SK-N-SH (cell line): ENCODE results near the gene PAGE2B. TPM values are rescaled to one million over a fixed set of nuclear protein-coding genes. Genes with fewer than 3 reads are reported as not detected.

ENCODE experiments used
- CTCF ChIA-PET: fragments of 300-600, 350-600 bp; formaldehyde crosslinking; extraction: SDS; loops from one replicate; lab custom pipeline; 2021; lab: Yijun Ruan, JAX
- POLR2A ChIA-PET: fragments of 350-600 bp; sonication (Branson Sonifier 250); formaldehyde crosslinking; extraction: SDS; loops from one replicate; lab custom pipeline; 2020; ENCODE audit warnings: antibody characterized with exemption, inconsistent platforms; lab: Yijun Ruan, JAX
- DNase-seq: peaks from one replicate; pipeline ENCODE4 v3.0.0; 2012
- H2AFZ ChIP-seq: fragments of 200-600 bp; sonication (generic); 2 replicates; pipeline ENCODE4 v1.8.1; 2016; ENCODE audit warnings: antibody characterized with exemption, mild to moderate bottlenecking, low read depth
- H3F3A ChIP-seq: fragments of 200-600 bp; sonication (generic); replicated peaks from 2 replicates; pipeline ENCODE3; 2016; ENCODE audit warnings: antibody characterized with exemption, mild to moderate bottlenecking; ENCODE audit not compliant: insufficient read depth
- H3K27ac ChIP-seq, 2 experiments: fragments of 200-500 bp in 1 of 2; fragments of 200-600 bp in 1 of 2; sonication (Bioruptor generic) in 1 of 2; sonication (generic), shearing (Covaris generic) in 1 of 2; 2 replicates each; pipeline versions ENCODE4 v1.5.1 to v1.6.1; 2014 to 2016; ENCODE audit warnings: low read depth in 2 of 2, inconsistent platforms in 1 of 2, low read length in 1 of 2, mild to moderate bottlenecking in 1 of 2, mixed read lengths in 1 of 2
- H3K27me3 ChIP-seq: fragments of 200-600 bp; sonication (generic), shearing (Covaris generic); 2 replicates; pipeline ENCODE4 v1.6.1; 2016; ENCODE audit warnings: mixed run types; ENCODE audit not compliant: insufficient read depth
- H3K36me3 ChIP-seq, 2 experiments: fragments of 200-500 bp in 1 of 2; fragments of 200-600 bp in 1 of 2; sonication (Bioruptor generic) in 1 of 2; sonication (generic) in 1 of 2; replicated peaks in 1 of 2; 2 replicates each; pipeline versions ENCODE3 to v1.5.1; 2014 to 2016; ENCODE audit warnings: low read length in 1 of 2, mild to moderate bottlenecking in 1 of 2; ENCODE audit not compliant: insufficient read depth in 2 of 2, control insufficient read depth in 1 of 2
- H3K4me1 ChIP-seq, 2 experiments: fragments of 200-500 bp in 1 of 2; fragments of 200-600 bp in 1 of 2; sonication (Bioruptor generic) in 1 of 2; sonication (generic), shearing (Covaris generic) in 1 of 2; 2 replicates each; pipeline versions ENCODE4 v1.5.1 to v1.6.1; 2014 to 2016; ENCODE audit warnings: low read depth in 1 of 2, low read length in 1 of 2, mixed run types in 1 of 2; ENCODE audit not compliant: insufficient read depth in 2 of 2, control insufficient read depth in 1 of 2
- H3K4me2 ChIP-seq: fragments of 200-600 bp; sonication (generic), shearing (Covaris generic); 2 replicates; pipeline ENCODE4 v1.6.1; 2017; ENCODE audit warnings: mixed run types
- H3K4me3 ChIP-seq, 2 experiments: fragments of 200-500 bp in 1 of 2; fragments of 200-600 bp in 1 of 2; sonication (Bioruptor generic) in 1 of 2; sonication (generic), shearing (Covaris generic) in 1 of 2; 2 replicates each; pipeline versions ENCODE4 v1.5.1 to v1.8.1; 2014 to 2016; ENCODE audit warnings: low read depth in 2 of 2, inconsistent platforms in 1 of 2, low read length in 1 of 2, mild to moderate bottlenecking in 1 of 2, mixed read lengths in 1 of 2, moderate library complexity in 1 of 2
- H3K79me2 ChIP-seq: fragments of 200-600 bp; sonication (generic); 2 replicates; pipeline ENCODE4 v1.8.1; 2017; ENCODE audit warnings: mild to moderate bottlenecking; ENCODE audit not compliant: insufficient read depth
- H3K9ac ChIP-seq: fragments of 200-600 bp; sonication (generic); 2 replicates; pipeline ENCODE4 v1.6.1; 2017; ENCODE audit warnings: mixed run types
- H3K9me2 ChIP-seq: fragments of 200-600 bp; sonication (generic); 2 replicates; pipeline ENCODE4 v1.6.1; 2017; ENCODE audit warnings: mixed run types
- H3K9me3 ChIP-seq: fragments of 200-600 bp; sonication (generic); 2 replicates; pipeline ENCODE4 v1.6.1; 2017; ENCODE audit warnings: mixed run types, mild to moderate bottlenecking, moderate library complexity
- H4K20me1 ChIP-seq: fragments of 200-600 bp; sonication (generic); 2 replicates; pipeline ENCODE4 v1.6.1; 2017; ENCODE audit warnings: mild to moderate bottlenecking, mixed run types; ENCODE audit not compliant: insufficient read depth
- ELF1 ChIP-seq: IDR thresholded peaks from 2 replicates; pipeline ENCODE4 v1.4.0; 2012
- EZH2phosphoT487 ChIP-seq: fragments of 200-600 bp; sonication (generic); IDR thresholded peaks from 2 replicates; pipeline ENCODE4 v1.6.1; 2017; ENCODE audit warnings: low read depth, mixed run types, mild to moderate bottlenecking, antibody characterized with exemption, moderate library complexity, borderline replicate concordance
- IRF3 ChIP-seq: fragments of 150-350 bp; IDR thresholded peaks from 2 replicates; pipeline ENCODE4 v1.6.1; 2016; ENCODE audit warnings: mild to moderate bottlenecking, low read depth, low read length
- JUND ChIP-seq: IDR thresholded peaks from 2 replicates; pipeline ENCODE4 v1.4.0; 2012
- MEF2A ChIP-seq: IDR thresholded peaks from 2 replicates; pipeline ENCODE4 v1.4.0; 2012; ENCODE audit warnings: low read depth, borderline replicate concordance
- MXI1 ChIP-seq: IDR thresholded peaks from 2 replicates; pipeline ENCODE4 v1.6.1; 2012; ENCODE audit warnings: mild to moderate bottlenecking, low read depth, low read length, improper control_type of control experiment
- NRF1 ChIP-seq: IDR thresholded peaks from 2 replicates; pipeline ENCODE4 v1.6.1; 2012; ENCODE audit warnings: low read depth, mild to moderate bottlenecking, low read length
- RAD21 ChIP-seq: IDR thresholded peaks from 2 replicates; pipeline ENCODE4 v1.6.1; 2012; ENCODE audit warnings: mild to moderate bottlenecking, low read length
- RXRA ChIP-seq: IDR thresholded peaks from 2 replicates; pipeline ENCODE4 v1.4.0; 2012; ENCODE audit warnings: low read depth, mild to moderate bottlenecking, borderline replicate concordance
- SMC3 ChIP-seq: IDR thresholded peaks from 2 replicates; pipeline ENCODE4 v1.6.1; 2012; ENCODE audit warnings: low read depth, low read length, improper control_type of control experiment
- TEAD4 ChIP-seq: IDR thresholded peaks from 2 replicates; pipeline ENCODE4 v1.4.0; 2012; ENCODE audit warnings: mild to moderate bottlenecking, borderline replicate concordance; ENCODE audit not compliant: insufficient read depth
- USF1 ChIP-seq: IDR thresholded peaks from 2 replicates; pipeline ENCODE4 v1.4.0; 2012; ENCODE audit warnings: low read depth, borderline replicate concordance
- USF2 ChIP-seq: fragments of 150-350 bp; IDR thresholded peaks from 2 replicates; pipeline ENCODE4 v1.6.1; 2017; ENCODE audit warnings: antibody characterized with exemption, low read length, low read depth, borderline replicate concordance
- YY1 ChIP-seq: IDR thresholded peaks from 2 replicates; pipeline ENCODE4 v1.4.0; 2012; ENCODE audit warnings: low read depth, mild to moderate bottlenecking
- WGBS: methylation state at CpG from one replicate; pipeline ENCODE4 v1.1.6; 2017; ENCODE audit warnings: low lambda C conversion rate; 5-methylcytosine and 5-hydroxymethylcytosine counted together
- polyA plus RNA-seq, 3 experiments: library from polyadenylated mRNA; depleted of rRNA; stranded (reverse); fragments of >200 nt; gene quantifications; 2 replicates each; pipeline ENCODE4 v1.2.3, GENCODE V29; 2012

The PAGE2B gene
- polyA plus RNA-seq, 1 of the 3 experiments (the other 2 are of a cell fraction), result 0.31 TPM

- ChIA-PET POLR2A (no interaction called here), CTCF (no interaction called here)
- Histone ChIP-seq H3K36me3 (no peaks in the 10 kb centered on the region), H3K9ac (no peak overlapping the region), H4K20me1 (no peaks in the 10 kb centered on the region), H3K4me1 (peaks cover 0 to 10% of the 10 kb centered on the region in 2 experiments; a peak in 1 of 4 replicates), H3K9me2 (no peaks in the 10 kb centered on the region), H3K4me3 (no peak overlapping the region), H3K27ac (no peak overlapping the region), H3K9me3 (no peaks in the 10 kb centered on the region), H2AFZ (no peak overlapping the region), H3K27me3 (peaks cover 25% of the 10 kb centered on the region), H3K4me2 (no peak overlapping the region), H3K79me2 (no peaks in the 10 kb centered on the region), H3F3A (no peaks in the 10 kb centered on the region)
- DNase-seq, result no peak
- 33% methylated on average over 3 of the region's 3 CpGs for WGBS
- TF ChIP-seq NRF1, result no peak
- no peak for TF ChIP-seq RXRA
- TF ChIP-seq TEAD4, result no peak
- no peak for TF ChIP-seq MXI1
- no peak for TF ChIP-seq USF1
- no peak for TF ChIP-seq IRF3
- TF ChIP-seq RAD21, result no peak
Measured at GRCh38 chrX:55118574-55118973, 43.7 kb downstream of the PAGE2B start.

- H3F3A ChIP-seq, result no peaks in the 10 kb centered on the region
- no peak overlapping the region for H2AFZ ChIP-seq
Measured at GRCh38 chrX:55119271-55119670, 44.4 kb downstream of the PAGE2B start.

More at GRCh38 chrX:55119271-55119670, 44.4 kb downstream of the PAGE2B start:
- no peak overlapping the region for H3K4me2 ChIP-seq
- POLR2A ChIA-PET, result no interaction called here
- H3K9me3 ChIP-seq, result no peaks in the 10 kb centered on the region
- no peaks in the 10 kb centered on the region for H3K9me2 ChIP-seq
- H3K4me1 ChIP-seq, result peaks cover 0 to 12% of the 10 kb centered on the region in 2 experiments; a peak in 1 of 4 replicates
- TF ChIP-seq IRF3 (no peak), MEF2A (no peak), EZH2phosphoT487 (no peak), USF2 (no peak), RAD21 (no peak), YY1 (no peak), NRF1 (no peak), RXRA (no peak), JUND (no peak), ELF1 (no peak), SMC3 (no peak)
- CTCF ChIA-PET, result interaction anchor here (1.3 kb wide), 1 partner anchor 16 kb away, joined by 7 read pairs; no protein-coding TSS in a partner anchor
- no peaks in the 10 kb centered on the region for H3K79me2 ChIP-seq
- H3K27me3 ChIP-seq, result peaks cover 31% of the 10 kb centered on the region
- H3K9ac ChIP-seq, result no peak overlapping the region
- H3K4me3 ChIP-seq, result no peak overlapping the region
- no peaks in the 10 kb centered on the region for H4K20me1 ChIP-seq
- H3K27ac ChIP-seq, result no peak overlapping the region
- no peak for DNase-seq
- no peaks in the 10 kb centered on the region for H3K36me3 ChIP-seq
